ENCODE results near the gene SCN2A. TPM values are rescaled to one million over a fixed set of nuclear protein-coding genes. Genes with fewer than 3 reads are reported as not detected.

The SCN2A gene
- total RNA-seq, 1 donor from 2014 or later: 0.04 TPM

GRCh38 chr2:165238295-165238694 lies 919 bp upstream of the SCN2A start:
- DNase-seq (ENCODE audit: low read depth): no peak
- Histone ChIP-seq H3K36me3 (ENCODE audit: control insufficient read depth, insufficient read depth, low read length) (no peaks in the 10 kb centered on the region), H3K27me3 (ENCODE audit: control insufficient read depth, insufficient read depth, low read length) (no peaks in the 10 kb centered on the region), H3K4me3 (ENCODE audit: low read depth, low read length) (no peak overlapping the region)
- no peak for TF ChIP-seq CTCF (IDR thresholded peaks at IDR 0.05; ENCODE audit: insufficient read depth, low read length, poor library complexity, severe bottlenecking)

- Histone ChIP-seq H3K27me3 (ENCODE audit: control insufficient read depth, insufficient read depth, low read length) (no peaks in the 10 kb centered on the region), H3K36me3 (ENCODE audit: control insufficient read depth, insufficient read depth, low read length) (no peaks in the 10 kb centered on the region), H3K4me3 (ENCODE audit: low read depth, low read length) (no peak overlapping the region)
- no peak for DNase-seq (ENCODE audit: low read depth)
- no peak for TF ChIP-seq CTCF (IDR thresholded peaks at IDR 0.05; ENCODE audit: insufficient read depth, low read length, poor library complexity, severe bottlenecking)
Measured at GRCh38 chr2:165239856-165240515, 772 bp downstream of the SCN2A start.

GRCh38 chr2:165240916-165241315 lies 1.7 kb downstream of the SCN2A start:
- Histone ChIP-seq H3K36me3 (ENCODE audit: control insufficient read depth, insufficient read depth, low read length) (no peaks in the 10 kb centered on the region), H3K4me3 (ENCODE audit: low read depth, low read length) (no peak overlapping the region), H3K27me3 (ENCODE audit: control insufficient read depth, insufficient read depth, low read length) (no peaks in the 10 kb centered on the region)
- no peak for TF ChIP-seq CTCF (IDR thresholded peaks at IDR 0.05; ENCODE audit: insufficient read depth, low read length, poor library complexity, severe bottlenecking)
- DNase-seq (ENCODE audit: low read depth): no peak

- no peak for TF ChIP-seq CTCF (IDR thresholded peaks at IDR 0.05; ENCODE audit: insufficient read depth, low read length, poor library complexity, severe bottlenecking)
- Histone ChIP-seq H3K36me3 (ENCODE audit: control insufficient read depth, insufficient read depth, low read length) (no peaks in the 10 kb centered on the region), H3K27me3 (ENCODE audit: control insufficient read depth, insufficient read depth, low read length) (no peaks in the 10 kb centered on the region), H3K4me3 (ENCODE audit: low read depth, low read length) (no peak overlapping the region)
- DNase-seq (ENCODE audit: low read depth): no peak
Measured at GRCh38 chr2:165245081-165245793, 6.0 kb downstream of the SCN2A start.

- Histone ChIP-seq H3K4me3 (ENCODE audit: low read depth, low read length) (no peak overlapping the region), H3K27me3 (ENCODE audit: control insufficient read depth, insufficient read depth, low read length) (no peaks in the 10 kb centered on the region), H3K36me3 (ENCODE audit: control insufficient read depth, insufficient read depth, low read length) (no peaks in the 10 kb centered on the region)
- TF ChIP-seq CTCF (IDR thresholded peaks at IDR 0.05; ENCODE audit: insufficient read depth, low read length, poor library complexity, severe bottlenecking): no peak
- DNase-seq (ENCODE audit: low read depth): no peak
Measured at GRCh38 chr2:165248238-165248637, 9.0 kb downstream of the SCN2A start.
